Calu3 (cell line): Measurements from ENCODE around the gene ALCAM. TPM values are rescaled to one million over a fixed set of nuclear protein-coding genes. Genes with fewer than 3 reads are reported as not detected.

Experiments
- BruUV-seq: library from RNA; stranded (reverse); fragments of 400-500 nt; replicated peaks from 2 replicates; lab custom pipeline; 2021; lab: Mats Ljungman, UMichigan
- CTCF ChIA-PET: fragments of 300-600 bp; sonication (Branson Sonifier 250); formaldehyde crosslinking; loops from one replicate; lab custom pipeline; 2022; ENCODE audit warnings: antibody characterized with exemption; lab: Charles Lee
- DNase-seq: peaks from one replicate; pipeline ENCODE4 v3.0.0; 2022
- H3K27ac Mint-ChIP-seq: one replicate; pipeline ENCODE4 v1.8.0; 2022; ENCODE audit warnings: mixed read lengths; ENCODE audit not compliant: unreplicated experiment
- H3K27me3 Mint-ChIP-seq: one replicate; pipeline ENCODE4 v1.8.0; 2022; ENCODE audit warnings: mixed read lengths; ENCODE audit not compliant: unreplicated experiment
- H3K36me3 Mint-ChIP-seq: one replicate; pipeline ENCODE4 v1.8.0; 2022; ENCODE audit warnings: mild to moderate bottlenecking, moderate library complexity, mixed read lengths; ENCODE audit not compliant: insufficient read depth, unreplicated experiment
- H3K4me1 Mint-ChIP-seq: one replicate; pipeline ENCODE4 v1.8.0; 2022; ENCODE audit warnings: mild to moderate bottlenecking, low read depth, mixed read lengths; ENCODE audit not compliant: unreplicated experiment
- H3K4me3 Mint-ChIP-seq: one replicate; pipeline ENCODE4 v1.8.0; 2022; ENCODE audit warnings: mild to moderate bottlenecking, low read depth, moderate library complexity, mixed read lengths; ENCODE audit not compliant: unreplicated experiment
- H3K9me3 Mint-ChIP-seq: one replicate; pipeline ENCODE4 v1.8.0; 2022; ENCODE audit warnings: low read depth, mixed read lengths; ENCODE audit not compliant: unreplicated experiment
- CTCF ChIP-seq: fragments of 200-600 bp; IDR thresholded peaks from one replicate; pipeline ENCODE4 v1.8.0; 2022; ENCODE audit warnings: antibody characterized with exemption; ENCODE audit not compliant: unreplicated experiment
- intact Hi-C: fragments of 100-400 bp; cut with micrococcal nuclease; formaldehyde crosslinking; loops from one replicate; pipeline ENCODE4 v1.10.0; 2022; ENCODE audit not compliant: unreplicated experiment
- total RNA-seq: library from RNA; stranded (reverse); gene quantifications from 2 replicates; pipeline ENCODE4 v1.2.3, GENCODE V29; 2022

The ALCAM gene
- total RNA-seq, 1 experiment from 2014 or later = 166 TPM

- no peak overlapping the region for H3K4me3 Mint-ChIP-seq
- no peaks in the 10 kb centered on the region for H3K36me3 Mint-ChIP-seq
- DNase-seq = no peak
- no TSS peak for BruUV-seq
- no peak overlapping the region for H3K27ac Mint-ChIP-seq
- peaks cover 40% of the 10 kb centered on the region for H3K4me1 Mint-ChIP-seq
- no peaks in the 10 kb centered on the region for H3K27me3 Mint-ChIP-seq
- CTCF ChIA-PET = no interaction called here
- peaks cover 2% of the 10 kb centered on the region for H3K9me3 Mint-ChIP-seq
- intact Hi-C loops = no loop called here
- no peak for TF ChIP-seq CTCF
These were observed 133.3 kb downstream of the ALCAM start for GRCh38 chr3:105499961-105500360.

GRCh38 chr3:105502333-105502732, 135.6 kb downstream of the ALCAM start:
- no peak for DNase-seq
- Mint-ChIP-seq H3K27me3 (no peaks in the 10 kb centered on the region), H3K4me3 (no peak overlapping the region), H3K36me3 (no peaks in the 10 kb centered on the region), H3K27ac (no peak overlapping the region), H3K4me1 (peaks cover 37% of the 10 kb centered on the region), H3K9me3 (peaks cover 2% of the 10 kb centered on the region)
- BruUV-seq = no TSS peak
- CTCF ChIA-PET = interaction anchor here (0.6 kb wide), 1 partner anchor 84 kb away, joined by 3 read pairs; no protein-coding TSS in a partner anchor
- TF ChIP-seq CTCF = no peak
- intact Hi-C loops = no loop called here

- intact Hi-C loops = no loop called here
- Mint-ChIP-seq H3K36me3 (no peaks in the 10 kb centered on the region), H3K4me1 (peaks cover 37% of the 10 kb centered on the region), H3K27me3 (no peaks in the 10 kb centered on the region), H3K4me3 (no peak overlapping the region), H3K27ac (no peak overlapping the region), H3K9me3 (peaks cover 2% of the 10 kb centered on the region)
- no peak for DNase-seq
- BruUV-seq = no TSS peak
- no peak for TF ChIP-seq CTCF
- CTCF ChIA-PET = no interaction called here
These were observed 136.5 kb downstream of the ALCAM start for GRCh38 chr3:105503191-105503593.

- H3K36me3 Mint-ChIP-seq = no peaks in the 10 kb centered on the region
- no peaks in the 10 kb centered on the region for H3K27me3 Mint-ChIP-seq
- H3K4me1 Mint-ChIP-seq = peaks cover 36% of the 10 kb centered on the region
- DNase-seq = no peak
- no peak overlapping the region for H3K4me3 Mint-ChIP-seq
- BruUV-seq = no TSS peak
- peaks cover 2% of the 10 kb centered on the region for H3K9me3 Mint-ChIP-seq
- TF ChIP-seq CTCF = no peak
- CTCF ChIA-PET = no interaction called here
- no peak overlapping the region for H3K27ac Mint-ChIP-seq
- intact Hi-C loops = no loop called here
These were observed 137.8 kb downstream of the ALCAM start for GRCh38 chr3:105504440-105504951.
